ENCODE measurements around the gene SPINK9. TPM values are rescaled to one million over a fixed set of nuclear protein-coding genes. Genes with fewer than 3 reads are reported as not detected.

The SPINK9 gene
- total RNA-seq, 1 donor from 2014 or later: not detected

DNA sequence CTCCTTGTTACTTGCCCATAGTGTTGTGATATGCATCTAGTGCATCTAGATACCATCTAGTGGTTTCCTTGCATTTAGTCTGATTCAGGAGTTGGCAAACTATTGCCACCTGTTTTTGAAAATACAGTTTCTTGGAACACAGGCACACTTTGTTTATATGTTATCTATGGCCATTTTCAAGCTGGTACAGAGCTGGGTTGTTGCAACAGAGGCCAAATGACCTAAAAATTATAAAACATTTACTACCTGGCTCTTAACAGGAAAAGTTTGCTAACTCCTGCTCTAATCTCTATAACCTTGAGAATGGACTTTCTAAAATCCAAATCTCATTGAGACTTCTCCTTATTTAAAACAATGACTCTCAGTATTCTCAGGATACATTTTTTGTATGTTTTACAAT lies 29.0 kb downstream of the SPINK9 start:
- intact Hi-C loops (cut with micrococcal nuclease): no loop called here

- intact Hi-C loops (cut with micrococcal nuclease): no loop called here
These were observed 32.9 kb downstream of the SPINK9 start for GRCh38 chr5:148368299-148368698.

- intact Hi-C loops (cut with micrococcal nuclease): no loop called here
These were observed 36.9 kb downstream of the SPINK9 start for GRCh38 chr5:148372166-148372725.

- intact Hi-C loops (cut with micrococcal nuclease): no loop called here
These were observed 37.5 kb downstream of the SPINK9 start for GRCh38 chr5:148372893-148373292.

- intact Hi-C loops (cut with micrococcal nuclease): loop anchor here (1.0 to 2.0 kb wide), 5 partner anchors 85 to 518 kb away; no protein-coding TSS in a partner anchor
These were observed 39.5 kb downstream of the SPINK9 start for GRCh38 chr5:148374690-148375360.

GRCh38 chr5:148376198-148376597 lies 40.8 kb downstream of the SPINK9 start:
- intact Hi-C loops (cut with micrococcal nuclease): no loop called here

DNA sequence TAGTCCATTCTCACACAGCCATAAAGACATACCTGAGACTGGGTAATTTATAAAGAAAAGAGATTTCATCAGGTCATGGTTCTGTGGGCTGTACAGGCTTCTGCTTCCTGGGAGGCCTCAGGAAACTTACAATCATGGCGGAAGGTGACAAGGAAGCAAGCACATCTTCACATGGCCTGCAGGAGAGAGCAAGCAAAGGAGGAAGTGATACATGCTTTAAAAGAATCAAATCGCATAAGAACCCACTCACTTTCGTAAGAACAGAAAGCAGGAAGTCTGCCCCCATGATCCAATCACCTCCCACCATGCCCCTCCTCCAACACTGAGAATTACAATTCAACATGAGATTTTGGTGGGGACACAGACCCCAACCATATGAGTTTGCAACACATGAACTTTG lies 43.3 kb downstream of the SPINK9 start:
- intact Hi-C loops (cut with micrococcal nuclease): no loop called here

- intact Hi-C loops (cut with micrococcal nuclease): no loop called here
These were observed 44.0 kb downstream of the SPINK9 start for GRCh38 chr5:148379340-148379739.

GRCh38 chr5:148381906-148382305 lies 46.5 kb downstream of the SPINK9 start:
- intact Hi-C loops (cut with micrococcal nuclease): loop anchor here (2.0 to 10.0 kb wide), 3 partner anchors 239 to 1627 kb away; partner anchors contain the start of gene GRPEL2

GRCh38 chr5:148382961-148383360 lies 47.6 kb downstream of the SPINK9 start:
- intact Hi-C loops (cut with micrococcal nuclease): loop anchor here (1.0 to 10.0 kb wide), 9 partner anchors 61 to 1936 kb away; partner anchors contain the start of genes GRPEL2, SLC26A2 and TCERG1

DNA sequence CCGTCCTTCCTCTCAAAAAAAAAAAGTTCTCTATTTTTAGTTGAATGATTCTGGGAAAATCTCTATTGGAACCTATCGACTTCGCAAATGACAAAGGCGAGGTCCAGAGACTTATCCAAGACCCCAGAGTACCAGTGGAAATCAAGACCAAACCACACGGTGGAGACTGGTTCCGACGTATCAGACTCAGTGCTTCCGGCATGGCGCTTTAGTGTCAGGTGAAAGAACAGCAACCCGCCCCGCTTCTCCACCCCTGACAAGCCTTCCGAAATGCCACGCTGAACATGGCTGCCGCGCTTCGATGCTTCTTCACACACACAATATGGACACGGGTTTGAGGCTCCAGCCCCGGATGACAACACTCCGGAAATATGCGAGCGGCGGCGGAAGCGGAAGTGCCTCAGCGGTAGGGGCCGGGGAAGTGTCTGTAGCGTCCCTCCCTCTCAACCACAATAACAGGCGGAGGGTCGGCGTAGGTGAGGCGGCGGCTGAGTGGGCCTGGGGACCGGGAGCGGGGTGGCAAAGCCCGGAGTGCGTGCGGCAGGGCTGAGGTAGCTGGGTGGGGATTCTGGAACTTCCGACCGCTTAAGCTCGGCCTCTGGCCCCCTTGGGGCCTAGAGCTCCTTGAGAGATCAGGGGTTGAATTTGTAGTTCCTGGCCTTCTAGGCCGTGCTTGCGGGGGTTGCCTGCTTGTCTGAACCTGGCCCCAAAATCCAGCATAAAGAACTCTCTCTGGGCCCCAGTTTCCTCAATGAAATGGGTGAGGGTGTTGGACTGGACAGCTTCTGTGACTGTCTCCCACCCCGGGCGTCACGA lies 48.4 kb downstream of the SPINK9 start, which contains the start of gene FBXO38:
Gene FBXO38, plus strand, starts transcription at position 395 of the 816 bp plus-strand sequence. CDS start 10,819 bp downstream, outside the sequence.
- intact Hi-C loops (cut with micrococcal nuclease): loop anchor here (1.0 to 10.0 kb wide), 16 partner anchors 11 to 1936 kb away; partner anchors contain the start of genes ADRB2, CSNK1A1, GRPEL2 and JAKMIP2

- intact Hi-C loops (cut with micrococcal nuclease): loop anchor here (1.0 to 10.0 kb wide), 9 partner anchors 10 to 1630 kb away; partner anchors contain the start of genes ADRB2, CSNK1A1, GRPEL2 and JAKMIP2
These were observed 49.0 kb downstream of the SPINK9 start for GRCh38 chr5:148384380-148384737.

DNA sequence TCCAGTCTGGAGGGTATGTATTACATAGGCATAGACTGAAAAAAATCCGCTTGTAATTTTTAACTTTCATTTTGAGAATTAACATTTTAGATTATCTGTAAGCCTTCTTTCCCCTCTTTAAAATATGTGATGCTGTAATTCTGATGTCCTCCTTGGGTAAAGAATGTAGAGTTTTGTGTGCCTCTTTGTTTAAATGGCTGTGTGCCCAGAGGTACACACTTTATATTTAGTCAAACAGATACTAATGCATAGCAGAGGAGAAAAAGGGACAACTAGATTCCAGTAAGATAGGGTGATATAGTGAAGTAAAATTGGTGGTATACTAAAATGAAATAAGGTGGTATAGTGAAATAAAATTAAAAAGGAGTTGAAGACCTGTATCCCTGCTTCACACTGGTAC lies 49.7 kb downstream of the SPINK9 start:
- intact Hi-C loops (cut with micrococcal nuclease): loop anchor here (2.0 to 10.0 kb wide), 4 partner anchors 16 to 1630 kb away; partner anchors contain the start of genes CSNK1A1 and JAKMIP2

- intact Hi-C loops (cut with micrococcal nuclease): loop anchor here (10.0 kb wide), 1 partner anchor 1631 kb away; no protein-coding TSS in a partner anchor
These were observed 50.7 kb downstream of the SPINK9 start for GRCh38 chr5:148386041-148386440.

- intact Hi-C loops (cut with micrococcal nuclease): loop anchor here (10.0 kb wide), 1 partner anchor 1633 kb away; no protein-coding TSS in a partner anchor
These were observed 52.0 kb downstream of the SPINK9 start for GRCh38 chr5:148387325-148387724.

- intact Hi-C loops (cut with micrococcal nuclease): loop anchor here (10.0 kb wide), 1 partner anchor 1634 kb away; no protein-coding TSS in a partner anchor
These were observed 53.3 kb downstream of the SPINK9 start for GRCh38 chr5:148388696-148389095.

Other genes starting within 250 kb of the SPINK9 start
- gene SPINK14, start 167.0 kb upstream of the SPINK9 start, total RNA-seq: not detected in 2 replicates
- not detected in 2 replicates for gene SPINK6, start 132.5 kb upstream of the SPINK9 start, total RNA-seq
- not detected in 2 replicates for gene MARCOL, start 97.0 kb upstream of the SPINK9 start, total RNA-seq
- not detected in 2 replicates for gene SPINK13, start 66.8 kb upstream of the SPINK9 start, total RNA-seq
- not detected in 2 replicates for gene SPINK7, start 23.1 kb upstream of the SPINK9 start, total RNA-seq
- 51.7 and 66.2 TPM in 2 replicates for gene FBXO38, start 48.4 kb downstream of the SPINK9 start, total RNA-seq